Hypothalamus (tissue), 51 donors: ENCODE data around the gene ECHS1.
"Not testable (repeated sequence)": the region's sequence is repeated elsewhere in the genome, so short reads cannot be mapped to it uniquely, and the experiment has no call there.

Source experiments
- DNase-seq, 51 donors: peaks; one replicate each; lab custom pipeline; 2025; lab: John Stamatoyannopoulos, UW

ECHS1 gene

GRCh38 chr10:133400624-133401424, 27.7 kb upstream of the ECHS1 start:
- no peak for DNase-seq

DNA sequence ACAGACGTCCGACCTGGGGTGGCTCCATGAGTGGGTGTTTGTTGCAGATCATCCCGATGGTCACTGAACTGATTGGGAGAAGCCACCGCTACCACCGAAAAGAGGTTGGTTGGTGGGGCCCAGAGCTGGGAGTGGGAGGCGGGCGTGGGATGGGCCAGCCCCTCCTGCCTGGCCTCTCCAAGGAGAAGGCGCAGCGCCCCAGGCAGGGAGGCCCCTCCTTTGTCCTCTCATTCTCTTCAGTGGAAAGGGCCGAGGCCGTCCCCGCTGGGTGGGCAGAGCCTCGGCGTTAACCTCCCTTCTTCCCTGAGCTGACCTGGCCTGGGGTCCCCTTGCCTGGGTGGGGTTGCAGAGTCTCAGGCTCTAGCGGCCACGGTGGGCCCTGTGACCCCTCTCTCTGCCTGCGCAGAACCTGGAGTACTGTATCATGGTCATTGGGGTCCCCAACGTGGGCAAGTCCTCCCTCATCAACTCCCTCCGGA, 26.0 kb upstream of the ECHS1 start:
- no peak for DNase-seq

DNA sequence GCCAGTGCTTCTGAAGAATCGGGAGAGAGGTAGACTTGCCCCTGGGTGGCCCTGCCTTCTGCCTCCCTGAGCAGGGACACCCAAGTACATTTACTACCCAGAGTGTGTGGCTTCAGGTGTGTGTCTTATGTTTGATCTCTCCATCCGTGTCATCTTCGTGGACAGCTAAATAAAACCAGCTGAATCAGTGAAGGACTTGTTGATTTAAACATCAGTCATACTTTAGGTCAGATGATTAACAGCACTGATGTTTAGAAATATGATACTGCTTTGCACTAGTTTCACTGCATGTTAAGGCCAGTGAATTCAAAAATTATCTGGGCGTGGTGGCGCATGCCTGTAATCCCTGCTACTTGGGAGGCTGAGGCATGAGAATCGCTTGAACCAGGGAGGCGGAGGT, 24.8 kb upstream of the ECHS1 start:
- DNase-seq: no peak

- DNase-seq: no peak
Observed at GRCh38 chr10:133396035-133396624, 23.0 kb upstream of the ECHS1 start.

DNA sequence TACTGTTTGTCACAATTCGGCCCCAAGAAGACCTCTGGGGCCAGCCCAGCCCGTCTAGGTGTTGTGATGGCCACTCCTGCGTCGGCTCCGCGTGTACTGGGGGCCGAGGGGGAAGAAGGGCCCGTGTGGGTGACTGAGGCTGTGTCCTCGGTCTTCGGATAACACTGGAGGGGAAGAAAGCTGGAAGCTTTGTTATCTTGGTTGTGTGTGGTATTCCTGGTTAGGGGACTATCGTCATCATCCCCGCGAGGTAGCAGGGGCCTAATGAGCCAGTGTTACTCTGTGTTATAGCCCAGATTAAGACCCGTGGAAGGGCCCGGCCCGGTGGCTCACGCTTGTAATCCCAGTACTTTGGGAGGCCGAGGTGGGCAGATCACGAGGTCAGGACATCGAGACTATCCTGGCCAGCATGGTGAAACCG, 21.7 kb upstream of the ECHS1 start:
- no peak for DNase-seq

DNA sequence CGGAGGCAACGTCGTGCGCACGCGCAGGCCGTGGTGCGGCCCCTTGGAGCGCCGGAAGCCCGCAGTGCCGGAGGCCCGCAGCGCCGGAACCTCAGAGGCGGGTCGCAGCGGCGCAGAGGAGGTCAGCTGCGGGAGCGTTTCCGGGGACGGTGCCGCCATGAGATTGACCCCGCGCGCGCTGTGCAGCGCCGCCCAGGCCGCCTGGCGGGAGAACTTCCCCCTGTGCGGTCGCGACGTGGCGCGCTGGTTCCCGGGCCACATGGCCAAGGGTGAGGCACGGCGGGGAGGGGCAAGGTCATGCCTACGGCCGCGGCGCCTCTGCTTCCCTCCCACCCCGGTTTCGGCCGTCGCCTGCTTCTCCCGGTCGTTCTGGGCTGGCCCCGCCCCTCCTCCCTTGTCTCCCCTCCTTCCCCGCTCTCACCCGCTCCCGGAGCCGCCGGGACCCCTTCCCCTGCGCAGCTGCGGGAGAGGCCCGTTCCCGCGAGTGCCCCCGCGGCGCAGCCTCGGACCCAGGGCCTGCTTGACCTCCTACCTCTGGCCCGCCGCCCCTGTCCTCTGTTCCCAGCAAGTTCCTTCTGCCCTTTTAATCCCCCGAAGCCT, 21.0 kb upstream of the ECHS1 start, which contains the start of gene MTG1:
TSS of gene MTG1 (plus strand) at position 94 of the 600 bp plus-strand sequence. CDS start at position 158, 64 bp downstream.
- DNase-seq: peak; percentile 37 to 97 (median 90)

GRCh38 chr10:133393401-133394063, 20.4 kb upstream of the ECHS1 start:
- no peak for DNase-seq

DNA sequence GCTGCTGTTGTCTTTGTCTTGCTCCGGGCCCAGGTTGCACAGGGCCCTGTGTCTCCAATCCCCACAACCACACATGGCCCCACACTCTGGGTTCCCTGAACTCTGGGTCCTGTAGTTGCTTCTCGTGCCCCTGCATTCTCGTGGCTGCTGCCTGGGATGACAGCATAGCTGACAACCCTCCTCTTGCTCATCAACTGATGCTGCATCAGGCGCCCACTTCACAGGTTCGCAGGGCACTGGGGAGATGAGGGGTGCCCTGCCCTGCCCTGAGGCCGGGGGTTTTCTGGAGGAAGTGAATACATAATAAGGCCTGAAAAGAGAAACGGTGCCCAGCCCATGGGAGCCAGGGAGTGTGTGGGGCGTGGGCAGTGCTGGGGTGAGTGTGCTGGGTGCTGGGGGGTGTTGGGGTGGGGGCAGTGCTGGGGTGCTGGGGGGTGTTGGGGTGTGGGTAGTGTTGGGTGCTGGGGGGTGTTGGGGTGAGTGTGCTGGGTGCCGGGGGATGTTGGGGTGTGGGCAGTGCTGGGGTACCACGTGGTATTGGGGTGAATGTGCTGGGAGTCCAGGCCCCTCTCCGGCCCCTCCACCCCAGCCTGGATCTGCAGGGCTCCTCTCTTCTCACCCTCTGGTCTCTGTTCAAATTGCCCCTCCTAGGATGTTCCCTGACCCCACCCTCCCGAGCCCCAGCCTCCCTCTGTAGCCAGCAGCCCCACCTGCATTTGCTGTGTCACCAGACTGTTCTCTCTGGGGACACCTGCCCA, 18.8 kb upstream of the ECHS1 start:
- DNase-seq: no peak

DNA sequence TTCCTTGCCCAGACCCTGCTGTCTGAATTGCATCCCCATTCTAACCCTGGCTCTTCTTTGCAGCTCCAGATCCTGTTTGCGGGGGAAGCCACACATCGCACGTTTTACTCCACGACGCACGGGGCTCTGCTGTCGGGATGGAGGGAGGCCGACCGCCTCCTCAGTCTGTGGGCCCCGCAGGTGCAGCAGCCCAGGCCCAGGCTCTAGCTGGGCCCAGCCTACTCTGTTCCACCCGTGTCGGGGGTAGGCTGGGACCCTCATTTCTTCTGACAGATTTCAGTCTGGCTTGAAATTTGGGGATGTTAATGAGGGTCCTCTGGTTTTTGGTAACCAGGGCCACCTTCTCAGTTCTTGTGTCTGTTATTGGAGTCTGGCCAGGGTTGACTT, 18.1 kb upstream of the ECHS1 start:
- DNase-seq: no peak

GRCh38 chr10:133390597-133391248, 17.6 kb upstream of the ECHS1 start:
- DNase-seq: no peak

- no peak for DNase-seq
Observed at GRCh38 chr10:133388973-133389818, 16.0 kb upstream of the ECHS1 start.

DNA sequence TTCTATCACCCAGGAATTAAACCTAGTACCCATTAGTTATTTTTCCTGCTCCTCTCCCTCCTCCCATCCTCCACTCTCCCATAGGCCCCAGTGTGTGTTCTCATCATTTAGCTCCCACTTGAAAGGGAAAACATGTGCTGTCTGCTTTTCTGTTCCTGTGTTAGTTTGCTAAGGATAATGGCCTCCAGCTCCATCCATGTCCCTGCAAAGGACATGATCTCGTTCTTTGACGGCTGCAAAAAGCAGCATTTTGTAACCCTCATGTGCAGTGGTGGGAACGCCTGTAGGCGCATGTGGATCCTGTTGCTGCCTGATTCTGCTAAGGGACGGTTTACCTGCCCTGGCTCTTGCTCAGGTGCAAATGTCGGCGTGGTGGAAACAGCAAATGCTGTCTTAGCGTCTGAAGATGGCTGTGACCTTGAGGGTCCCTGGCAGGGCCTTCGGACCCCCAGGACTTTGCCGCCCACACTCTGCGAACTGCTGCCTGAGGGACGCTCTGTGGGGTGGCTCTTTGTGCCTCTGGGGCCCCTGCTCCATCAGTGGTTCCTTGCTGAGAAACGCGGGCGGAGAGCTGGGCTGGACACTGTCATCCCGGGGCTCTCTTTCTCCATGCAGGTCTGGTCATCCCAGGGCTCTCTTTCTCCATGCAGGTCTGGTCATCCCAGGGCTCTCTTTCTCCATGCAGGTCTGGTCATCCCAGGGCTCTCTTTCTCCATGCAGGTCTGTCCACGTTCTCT, 15.2 kb upstream of the ECHS1 start:
- DNase-seq: no peak

DNA sequence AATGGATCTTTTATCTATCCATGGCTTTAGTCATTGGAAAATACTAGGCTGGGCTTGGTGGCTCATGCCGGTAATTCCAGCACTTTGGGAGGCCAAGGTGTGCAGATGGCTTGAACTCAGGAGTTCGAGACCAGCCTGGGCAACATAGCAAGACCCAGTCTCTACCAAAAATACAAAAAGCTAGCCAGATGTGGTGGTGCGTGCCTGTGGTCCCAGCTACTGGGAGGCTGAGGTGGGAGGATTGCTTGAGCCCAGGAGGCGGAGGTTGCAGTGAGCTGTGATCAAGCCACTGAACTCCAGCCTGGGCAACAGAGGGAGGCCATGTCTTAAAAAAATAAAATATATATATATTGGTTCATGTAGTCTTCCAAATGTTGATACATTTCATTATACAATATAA, 13.8 kb upstream of the ECHS1 start:
- DNase-seq: not testable (repeated sequence)

- no peak for DNase-seq
Observed at GRCh38 chr10:133385214-133385613, 12.1 kb upstream of the ECHS1 start.

DNA sequence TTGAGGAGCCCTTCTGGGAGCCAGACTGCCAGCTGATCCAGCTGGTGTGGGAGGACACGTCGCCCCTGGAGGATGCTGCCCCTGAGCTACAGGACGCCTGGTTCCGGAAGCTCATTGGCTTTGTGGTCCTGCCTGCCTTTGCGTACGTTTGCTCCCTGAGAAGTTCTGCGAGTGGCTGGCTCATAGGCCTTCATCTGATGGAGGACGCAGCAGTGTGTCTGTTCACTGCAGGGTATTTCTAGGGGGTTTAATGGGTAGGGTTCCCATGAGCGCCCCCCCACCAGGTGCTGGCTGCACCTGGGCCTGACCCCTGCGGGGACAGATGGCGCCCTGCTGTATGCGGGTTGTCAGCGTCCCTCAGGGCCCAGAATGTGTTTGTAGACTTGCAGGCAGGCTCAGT, 10.9 kb upstream of the ECHS1 start:
- no peak for DNase-seq

GRCh38 chr10:133383551-133383950, 10.4 kb upstream of the ECHS1 start:
- DNase-seq: no peak

DNA sequence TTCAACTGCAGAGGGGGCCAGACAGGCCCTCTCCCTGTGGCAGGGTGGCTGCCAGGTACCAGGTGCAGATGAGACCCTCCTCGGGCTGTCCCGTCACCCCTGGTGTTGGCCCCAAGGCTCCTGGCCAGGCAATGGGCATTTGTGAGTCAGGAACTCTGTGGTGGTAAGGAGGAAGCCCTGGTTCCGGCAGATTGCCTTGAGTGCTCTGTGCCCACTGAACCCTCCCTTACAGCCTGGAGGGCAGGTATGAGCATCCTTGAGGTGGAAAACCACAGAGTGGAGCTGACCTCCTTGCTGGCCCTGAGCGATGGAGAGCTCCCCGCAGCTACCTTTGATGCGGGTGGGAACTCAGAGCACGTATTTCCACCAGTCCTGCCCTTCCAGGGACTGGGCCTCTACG, 7.9 kb upstream of the ECHS1 start:
- DNase-seq: no peak
